ENCODE results near the gene C1QTNF3.

The C1QTNF3 gene

GRCh38 chr5:34001241-34001841 is 41.7 kb downstream of the C1QTNF3 start:
- DNase-seq (ENCODE audit: extremely low read depth in 1 of 2, low read depth in 1 of 2) = no peak

DNA sequence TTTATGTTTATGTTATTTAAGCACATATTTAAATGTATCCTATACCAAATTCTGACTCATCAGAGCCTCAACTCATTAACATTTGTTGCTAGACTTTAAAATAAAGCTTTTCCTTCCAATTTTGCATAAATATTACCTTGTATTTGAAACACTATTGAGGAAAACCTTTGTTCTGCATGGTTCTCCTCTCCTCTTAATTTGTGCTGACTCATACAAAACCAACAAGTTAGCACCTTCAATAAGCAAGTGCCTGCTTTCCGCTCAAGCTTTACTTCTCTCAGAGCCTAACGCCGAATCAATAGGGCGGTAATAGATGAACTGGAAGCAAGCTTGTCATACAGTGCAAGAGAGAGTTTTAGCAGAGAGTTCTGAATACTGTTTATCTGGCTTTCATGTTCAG is 43.0 kb downstream of the C1QTNF3 start:
- no peak for DNase-seq (ENCODE audit: extremely low read depth in 1 of 2, low read depth in 1 of 2)

GRCh38 chr5:33997331-33997983 is 45.6 kb downstream of the C1QTNF3 start:
- DNase-seq (ENCODE audit: extremely low read depth in 1 of 2, low read depth in 1 of 2) = no peak

GRCh38 chr5:33995865-33996264 is 47.1 kb downstream of the C1QTNF3 start:
- DNase-seq (ENCODE audit: extremely low read depth in 1 of 2, low read depth in 1 of 2) = no peak

DNA sequence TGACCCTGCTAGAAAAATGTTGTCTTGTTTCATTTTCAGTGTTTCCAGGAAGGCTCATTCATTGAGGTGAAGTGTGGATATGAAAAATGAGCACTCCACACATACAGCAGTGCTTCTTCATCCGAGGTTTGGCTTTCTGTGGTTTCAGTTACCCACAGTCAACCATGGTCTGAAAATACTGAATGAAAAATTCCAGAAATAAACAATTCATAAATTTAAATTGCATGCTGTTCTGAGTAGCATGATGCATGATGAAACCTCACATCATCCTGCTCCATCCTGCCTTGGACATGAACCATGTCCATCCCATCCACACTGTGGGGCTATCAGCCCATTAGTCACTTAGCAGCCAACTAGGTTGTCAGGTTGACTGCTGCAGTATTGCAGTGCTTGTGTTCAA is 48.2 kb downstream of the C1QTNF3 start:
- DNase-seq (ENCODE audit: extremely low read depth in 1 of 2, low read depth in 1 of 2) = no peak

DNA sequence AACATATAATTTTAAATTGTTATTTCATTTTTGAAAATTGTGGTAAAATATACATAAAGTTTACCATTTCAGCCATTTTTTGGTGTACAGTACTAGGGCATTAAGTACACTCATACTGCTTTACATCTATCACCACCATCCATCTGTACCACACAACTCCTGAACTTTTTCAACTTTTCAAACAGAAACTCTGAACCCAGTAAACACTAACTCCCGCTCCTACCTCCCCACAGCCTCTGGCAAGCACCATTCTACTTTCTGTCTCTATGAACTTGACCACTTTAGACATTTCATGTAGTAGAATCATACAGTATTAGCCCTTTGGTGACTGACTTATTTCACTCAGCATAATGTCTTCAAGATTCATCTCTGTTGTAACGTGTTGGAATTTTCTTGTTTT is 50.1 kb downstream of the C1QTNF3 start:
- DNase-seq (ENCODE audit: extremely low read depth in 1 of 2, low read depth in 1 of 2) = no peak

- DNase-seq (ENCODE audit: extremely low read depth in 1 of 2, low read depth in 1 of 2) = no peak
Observed at GRCh38 chr5:33985447-33985846, 57.6 kb downstream of the C1QTNF3 start.

- DNase-seq (ENCODE audit: extremely low read depth in 1 of 2, low read depth in 1 of 2) = no peak
Observed at GRCh38 chr5:33984671-33985124, 58.3 kb downstream of the C1QTNF3 start, which contains the start of gene SLC45A2. SLC45A2 (minus strand) TSS chr5:33984693; CDS start chr5:33984583, 110 bp downstream.

- DNase-seq (ENCODE audit: extremely low read depth in 1 of 2, low read depth in 1 of 2) = no peak
Observed at GRCh38 chr5:33984178-33984577, 58.8 kb downstream of the C1QTNF3 start.

DNA sequence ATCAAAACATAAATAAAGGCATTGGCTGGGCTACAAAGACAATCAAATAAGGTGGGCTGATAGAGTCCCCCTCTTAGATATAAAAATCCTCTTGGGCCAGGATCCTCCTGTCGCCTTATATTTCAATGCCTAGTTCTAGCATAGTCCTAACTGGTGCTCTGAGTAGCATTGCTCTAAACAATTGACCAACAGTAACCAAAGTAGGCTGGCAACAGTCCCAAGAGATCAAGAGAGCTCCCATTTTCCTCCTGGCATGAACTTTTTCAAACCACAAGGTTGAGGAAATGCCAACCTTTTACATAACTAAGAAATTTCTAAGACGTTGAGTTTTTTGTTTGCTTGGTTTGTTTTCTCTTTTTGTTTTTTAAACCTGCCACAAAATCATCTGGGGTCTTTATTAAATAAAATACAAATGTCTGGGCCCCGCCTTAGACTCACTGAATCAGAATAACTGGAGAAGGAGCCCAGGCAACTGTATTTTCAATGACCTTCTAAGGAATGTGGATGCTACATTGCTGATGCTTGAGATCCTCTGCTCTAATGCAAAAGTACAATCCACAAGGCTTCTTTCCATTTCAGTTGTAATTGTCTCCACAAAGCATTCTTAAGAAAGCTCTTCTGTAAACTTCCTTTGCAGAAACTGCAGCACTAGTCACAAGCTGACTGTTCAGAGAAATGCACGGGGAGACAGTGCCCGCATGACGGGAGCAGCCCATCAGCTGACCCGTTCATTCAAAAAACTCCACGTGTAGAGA is 61.4 kb downstream of the C1QTNF3 start:
- no peak for DNase-seq (ENCODE audit: extremely low read depth in 1 of 2, low read depth in 1 of 2)

- no peak for DNase-seq (ENCODE audit: extremely low read depth in 1 of 2, low read depth in 1 of 2)
Observed at GRCh38 chr5:33980030-33980429, 63.0 kb downstream of the C1QTNF3 start.

DNA sequence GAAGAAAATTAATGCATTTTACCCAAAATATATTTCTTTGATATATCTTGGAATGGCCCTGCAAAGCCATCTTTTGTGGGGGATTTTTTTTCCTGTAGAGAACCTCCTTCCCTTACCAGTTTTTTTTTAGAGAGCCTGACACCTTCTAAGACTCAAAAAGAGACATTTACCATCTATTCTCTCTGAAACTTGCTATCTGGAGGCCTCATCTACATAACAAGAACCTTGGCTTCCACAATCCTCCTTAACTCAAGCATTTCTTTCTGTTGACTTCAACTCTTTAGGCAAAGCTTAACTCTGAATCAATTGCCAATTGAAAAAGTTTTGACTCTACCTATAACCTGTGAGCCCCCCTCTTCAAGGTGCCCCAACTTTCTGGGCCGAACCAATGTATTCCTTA is 64.7 kb downstream of the C1QTNF3 start:
- DNase-seq (ENCODE audit: extremely low read depth in 1 of 2, low read depth in 1 of 2) = no peak

- DNase-seq (ENCODE audit: extremely low read depth in 1 of 2, low read depth in 1 of 2) = no peak
Observed at GRCh38 chr5:33976307-33976706, 66.7 kb downstream of the C1QTNF3 start.

DNA sequence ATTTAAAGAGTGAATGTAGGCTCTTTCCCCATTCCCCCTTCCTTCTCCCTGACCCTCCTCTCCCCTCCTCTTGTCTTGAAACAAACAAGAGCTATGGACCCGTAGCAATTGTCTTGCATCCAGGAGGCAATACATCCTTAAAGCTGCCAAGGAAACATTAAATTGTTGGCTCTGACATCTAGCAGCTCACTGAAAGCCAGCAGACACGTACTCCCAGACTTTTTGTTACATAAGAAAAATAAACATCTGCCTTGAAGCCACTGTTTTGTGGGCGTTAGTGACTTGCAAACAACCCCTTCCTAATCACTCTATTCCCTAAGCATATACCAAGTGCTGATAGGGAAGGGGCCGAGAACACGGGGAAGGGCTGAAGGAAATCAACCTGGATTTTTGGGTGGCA is 67.2 kb downstream of the C1QTNF3 start:
- DNase-seq (ENCODE audit: extremely low read depth in 1 of 2, low read depth in 1 of 2) = no peak

DNA sequence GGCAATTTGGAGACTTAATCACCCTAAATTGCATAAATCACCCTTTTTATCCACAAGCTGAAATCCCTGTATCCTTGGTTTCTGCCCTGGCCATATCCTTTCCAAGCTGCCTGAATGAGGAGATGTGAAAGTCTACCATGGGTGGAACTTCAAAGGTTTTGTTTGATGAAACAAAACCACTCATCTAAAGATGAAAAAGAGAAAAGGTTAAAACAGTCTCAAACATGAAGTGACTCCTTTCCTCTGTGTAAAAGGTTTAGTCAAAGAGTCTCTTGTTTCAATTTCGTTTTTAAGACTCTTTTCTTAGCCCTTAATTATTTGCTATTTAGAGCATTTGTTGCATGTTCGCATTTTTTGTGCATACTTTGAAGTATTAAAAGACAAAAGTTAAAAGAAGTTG is 69.7 kb downstream of the C1QTNF3 start:
- no peak for DNase-seq (ENCODE audit: extremely low read depth in 1 of 2, low read depth in 1 of 2)

DNA sequence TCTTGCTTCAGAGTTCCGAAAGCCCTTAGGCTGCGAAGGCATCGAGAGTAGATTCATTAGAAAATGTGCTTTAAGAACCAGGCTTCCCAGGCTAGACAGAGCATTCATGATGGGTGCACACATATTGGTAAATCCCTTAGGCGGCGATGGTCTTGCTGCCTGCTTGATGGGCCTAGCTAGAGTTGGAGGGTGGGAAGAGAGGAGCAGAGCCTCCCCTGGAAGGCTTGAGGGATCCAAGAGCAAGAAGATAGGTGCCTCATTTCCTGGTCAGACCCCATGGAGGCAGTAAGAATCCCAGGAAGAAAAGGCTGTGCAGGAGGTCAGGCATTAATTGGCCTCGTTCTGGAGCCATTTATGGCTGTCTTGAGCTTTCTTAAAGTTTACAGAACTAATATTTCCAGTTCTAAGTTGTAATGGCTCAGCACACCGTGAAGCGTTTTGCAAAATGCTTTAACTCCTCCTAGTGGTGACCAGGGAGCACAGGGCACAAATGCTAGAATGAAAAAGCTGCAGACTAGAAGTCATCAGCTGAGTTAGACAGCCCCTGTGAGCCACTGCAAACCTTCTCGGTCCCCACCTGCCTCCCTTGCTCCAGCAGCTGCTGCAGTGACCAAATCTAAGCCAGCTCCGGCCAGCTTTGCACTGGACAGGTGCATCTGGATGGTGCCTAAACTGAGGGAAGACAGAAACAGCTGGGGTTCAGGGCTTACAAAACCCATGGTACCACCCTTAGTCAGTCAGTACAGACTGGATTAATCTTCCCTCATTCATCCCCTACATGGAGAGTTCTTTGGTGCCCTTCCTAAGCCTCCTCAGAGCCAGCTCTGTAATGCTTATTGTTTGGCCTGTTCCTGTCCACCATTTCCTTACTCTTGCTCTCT is 73.2 kb downstream of the C1QTNF3 start:
- no peak for DNase-seq (ENCODE audit: extremely low read depth in 1 of 2, low read depth in 1 of 2)

- no peak for DNase-seq (ENCODE audit: extremely low read depth in 1 of 2, low read depth in 1 of 2)
Observed at GRCh38 chr5:33968211-33969005, 74.6 kb downstream of the C1QTNF3 start.
